ENCODE measurements around the gene STXBP2.
"Not testable (repeated sequence)": the region's sequence is repeated elsewhere in the genome, so short reads cannot be mapped to it uniquely, and the experiment has no call there.

STXBP2 gene

DNA sequence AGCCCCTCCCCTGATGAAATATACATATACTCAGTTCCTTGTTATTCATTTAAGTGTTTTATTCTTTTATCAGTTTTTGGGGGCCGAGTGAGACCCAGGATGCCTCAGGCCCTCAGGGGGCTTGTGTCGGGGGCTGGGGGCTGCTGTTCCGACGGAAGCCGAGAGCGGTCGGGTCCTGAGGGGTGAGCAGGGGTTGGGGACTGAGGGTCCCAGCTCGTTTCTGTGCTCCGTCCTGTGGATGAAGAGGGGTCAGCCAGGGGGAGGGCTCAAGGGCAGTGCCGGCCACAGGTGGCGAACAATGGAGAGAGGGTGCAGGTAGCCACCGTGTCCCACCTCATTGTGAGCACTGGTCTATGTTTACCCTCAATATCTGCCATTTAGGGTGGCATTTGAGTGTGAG, 5.3 kb upstream of the STXBP2 start:
- in situ Hi-C loops (cut with HindIII; ENCODE audit: low sequenced_read_pairs): loop anchor here (5.0 kb wide), 1 partner anchor 74 kb away; no protein-coding TSS in a partner anchor

DNA sequence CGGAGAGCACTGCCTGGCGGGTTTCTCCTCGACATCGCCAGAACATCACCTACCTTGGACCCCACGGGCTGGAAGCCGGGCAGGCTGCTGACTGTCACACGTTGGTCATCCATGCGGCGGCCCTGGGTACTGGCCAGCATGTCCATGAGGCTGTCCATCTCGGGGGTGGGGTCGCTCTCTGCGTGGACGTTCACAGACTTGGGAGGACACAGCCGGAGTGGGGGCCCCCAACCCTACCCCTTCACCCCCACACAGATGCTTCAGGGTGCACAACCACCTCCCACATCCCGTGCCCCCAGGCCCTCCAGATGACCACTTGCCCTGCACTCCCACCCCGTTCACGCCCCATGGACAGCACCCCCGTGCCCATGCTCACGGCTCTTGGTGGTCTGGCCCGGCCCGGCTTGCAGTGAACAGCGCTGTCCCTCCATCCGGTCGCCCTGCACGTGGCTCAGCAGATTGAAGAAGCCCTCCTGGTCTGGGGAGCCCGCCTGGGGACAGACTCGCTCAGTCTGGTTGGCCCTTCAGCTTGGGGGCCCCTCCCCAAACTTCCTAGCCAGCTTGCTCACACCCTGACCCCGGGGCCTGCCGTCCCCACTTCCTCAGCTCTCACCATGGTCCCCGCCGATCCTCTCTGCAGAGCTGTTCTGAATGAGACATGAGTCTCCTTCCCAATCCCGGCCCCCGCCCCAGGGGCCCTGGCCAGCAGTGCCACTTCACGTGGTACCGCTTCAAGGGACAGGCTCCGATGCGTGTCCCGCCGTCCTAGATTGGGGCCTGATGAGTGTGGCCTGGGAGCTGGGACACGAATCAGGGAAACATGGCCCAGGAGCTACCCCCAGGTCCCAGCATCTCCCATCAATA, 4.3 kb upstream of the STXBP2 start:
- in situ Hi-C loops (cut with HindIII; ENCODE audit: low sequenced_read_pairs): loop anchor here (5.0 kb wide), 1 partner anchor 75 kb away; no protein-coding TSS in a partner anchor

DNA sequence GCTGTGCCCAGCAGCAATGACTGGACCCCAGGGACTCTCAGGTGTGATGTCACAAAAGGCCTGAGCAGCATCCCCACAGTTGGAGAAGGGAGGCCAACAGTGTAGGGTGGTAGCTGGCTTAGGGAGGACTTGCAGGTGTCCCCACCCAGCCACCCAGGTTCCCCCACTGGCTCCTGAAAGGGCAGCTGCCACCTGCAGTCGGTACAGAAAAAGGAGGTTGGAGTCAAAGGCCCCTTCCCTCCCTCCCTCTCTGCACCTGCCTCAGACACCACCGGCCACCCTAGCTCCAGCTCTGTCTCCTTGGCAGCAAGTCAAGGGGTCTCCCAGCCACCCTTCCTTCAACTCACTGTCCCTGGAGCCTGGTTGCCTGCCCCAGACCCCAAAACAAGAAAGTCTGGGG, 3.2 kb upstream of the STXBP2 start, which contains the start of gene PCP2:
Gene PCP2, minus strand, starts transcription at position 22 of the 400 bp plus-strand sequence. CDS start 262 bp downstream, outside the sequence.
- in situ Hi-C loops (cut with HindIII; ENCODE audit: low sequenced_read_pairs): loop anchor here (5.0 kb wide), 1 partner anchor 76 kb away; no protein-coding TSS in a partner anchor

DNA sequence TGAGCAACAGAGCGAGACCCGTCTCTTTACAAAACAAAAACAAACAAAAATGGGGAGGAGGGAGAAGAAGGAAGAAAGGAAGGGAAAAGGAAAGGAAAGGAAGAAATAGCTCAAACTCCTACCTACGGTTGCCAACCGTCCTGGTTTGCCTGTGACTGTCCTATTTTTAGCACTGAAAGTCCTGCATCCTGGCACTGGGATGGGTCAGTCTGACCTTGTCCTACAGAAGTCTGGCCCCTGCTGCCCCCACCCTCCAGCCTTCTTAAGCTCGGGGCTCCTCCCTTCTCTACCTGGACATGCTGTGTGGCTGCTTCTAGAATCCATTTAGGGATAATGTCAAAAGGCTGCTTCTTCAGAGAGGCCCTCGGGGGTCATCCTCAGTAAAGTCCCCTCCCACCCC, 1.2 kb upstream of the STXBP2 start:
- in situ Hi-C loops (cut with HindIII; ENCODE audit: low sequenced_read_pairs): no loop called here

DNA sequence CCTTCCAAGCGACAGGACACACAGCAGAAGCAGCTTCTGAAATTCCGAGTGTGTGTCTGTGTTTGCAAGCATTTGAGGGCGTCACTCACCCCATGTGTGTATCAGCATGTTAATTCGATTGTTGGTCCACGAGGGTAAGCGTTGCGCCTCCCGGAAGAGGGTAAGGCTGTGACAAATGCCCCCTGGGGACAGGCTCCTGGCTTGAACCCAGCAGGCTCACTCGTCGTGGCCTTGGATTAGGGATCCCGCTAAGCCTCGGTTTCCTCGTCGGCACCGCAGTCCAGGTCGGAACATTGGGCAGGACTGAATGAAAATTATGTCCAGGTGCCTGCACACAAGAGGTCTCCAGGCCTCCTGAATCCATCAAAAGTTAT, 606 bp upstream of the STXBP2 start:
- in situ Hi-C loops (cut with HindIII; ENCODE audit: low sequenced_read_pairs): no loop called here

DNA sequence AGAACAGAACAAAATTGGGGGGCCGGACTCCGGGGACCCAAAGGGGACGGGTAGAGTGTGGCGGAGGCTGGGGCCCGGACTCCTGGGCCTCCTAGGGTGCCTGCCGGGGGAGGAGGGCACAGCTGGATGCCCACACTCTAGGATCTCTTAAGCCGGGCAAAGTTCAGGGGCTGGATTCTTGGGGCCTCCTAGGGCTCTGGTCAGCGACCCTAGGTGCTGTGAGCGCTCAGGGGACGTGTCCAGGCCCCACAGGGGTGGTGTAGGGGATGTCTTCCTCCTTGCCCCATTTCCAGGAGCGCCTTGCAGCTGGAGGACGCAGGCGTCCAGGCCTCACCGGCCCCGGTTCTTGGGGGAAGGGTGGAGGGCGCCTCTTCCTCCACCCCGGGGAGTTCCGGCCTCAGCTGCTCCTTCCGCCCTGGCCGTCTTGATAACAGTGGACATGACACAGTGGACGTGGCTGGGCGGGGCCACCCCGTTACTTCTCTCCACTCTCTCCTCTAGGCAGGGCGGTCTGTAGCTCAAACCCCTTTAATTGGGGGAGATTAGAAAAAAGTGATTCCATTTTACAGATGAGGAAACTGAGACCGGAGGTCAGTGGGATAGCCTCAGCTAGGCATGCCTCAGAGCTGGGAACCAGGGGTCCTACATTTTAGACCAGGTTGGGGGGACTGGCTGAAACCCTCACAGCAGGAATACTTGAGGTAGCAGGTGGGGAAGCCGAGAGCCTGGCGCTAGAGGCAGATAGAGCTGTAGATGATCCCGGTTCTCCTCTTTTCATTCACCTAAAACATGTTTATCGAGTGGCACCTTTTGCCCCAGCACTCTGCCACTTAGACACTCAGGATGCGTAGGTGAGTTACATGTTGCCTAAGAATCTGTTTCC, 705 bp downstream of the STXBP2 start:
- in situ Hi-C loops (cut with HindIII; ENCODE audit: low sequenced_read_pairs): no loop called here

DNA sequence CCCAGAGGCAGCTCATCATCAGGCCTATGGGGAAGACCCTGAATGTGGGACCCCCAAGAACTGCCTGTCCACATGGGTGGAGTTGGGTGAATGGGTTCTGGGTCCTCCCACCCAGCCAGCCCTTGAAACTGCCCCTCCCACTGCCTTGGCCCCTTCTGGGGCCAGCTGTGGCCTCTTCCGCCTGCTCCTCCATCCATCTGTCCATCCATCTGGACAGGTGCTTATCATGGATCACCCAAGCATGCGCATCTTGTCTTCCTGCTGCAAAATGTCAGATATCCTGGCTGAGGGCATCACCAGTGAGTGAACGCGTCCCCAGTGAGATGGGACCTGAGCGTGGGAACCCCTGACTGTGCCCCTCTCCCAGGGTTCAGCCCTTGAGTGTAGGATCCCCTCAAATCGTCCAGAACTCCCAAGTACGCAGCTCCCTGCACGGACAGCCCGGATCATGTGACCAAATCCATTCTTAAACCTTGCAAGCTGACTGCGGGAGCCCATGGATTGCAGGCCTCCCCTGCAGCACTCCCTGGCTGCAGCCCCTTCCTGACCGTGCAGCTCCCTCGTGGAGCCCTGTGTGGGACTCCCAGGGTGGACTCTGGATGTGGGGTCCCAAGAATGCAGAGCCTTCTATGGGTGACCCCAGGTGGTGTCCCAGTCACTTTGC, 2.0 kb downstream of the STXBP2 start:
- in situ Hi-C loops (cut with HindIII; ENCODE audit: low sequenced_read_pairs): no loop called here

DNA sequence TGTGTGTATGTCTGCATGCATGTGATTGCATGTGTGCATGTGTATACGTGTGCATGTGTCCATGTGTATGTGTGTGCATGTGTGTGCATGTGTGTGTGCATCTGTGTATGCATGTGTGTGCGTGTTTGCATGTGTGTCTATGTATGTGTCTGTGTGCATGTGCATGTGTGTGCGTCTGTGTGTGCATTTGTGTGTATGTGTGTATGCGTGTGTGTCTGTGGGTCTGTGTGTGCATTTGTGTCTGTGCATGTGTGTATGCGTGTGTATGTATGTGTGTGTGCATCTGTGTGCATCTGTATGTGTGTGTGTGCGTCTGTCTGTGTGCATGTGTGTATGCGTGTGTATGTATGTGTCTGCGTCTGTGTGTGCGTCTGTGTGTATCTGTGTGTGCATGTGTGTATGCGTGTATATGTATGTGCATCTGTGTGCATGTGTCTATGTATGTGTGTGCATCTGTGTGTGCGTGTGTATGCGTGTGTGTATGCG, 3.0 kb downstream of the STXBP2 start:
- in situ Hi-C loops (cut with HindIII; ENCODE audit: low sequenced_read_pairs): no loop called here

DNA sequence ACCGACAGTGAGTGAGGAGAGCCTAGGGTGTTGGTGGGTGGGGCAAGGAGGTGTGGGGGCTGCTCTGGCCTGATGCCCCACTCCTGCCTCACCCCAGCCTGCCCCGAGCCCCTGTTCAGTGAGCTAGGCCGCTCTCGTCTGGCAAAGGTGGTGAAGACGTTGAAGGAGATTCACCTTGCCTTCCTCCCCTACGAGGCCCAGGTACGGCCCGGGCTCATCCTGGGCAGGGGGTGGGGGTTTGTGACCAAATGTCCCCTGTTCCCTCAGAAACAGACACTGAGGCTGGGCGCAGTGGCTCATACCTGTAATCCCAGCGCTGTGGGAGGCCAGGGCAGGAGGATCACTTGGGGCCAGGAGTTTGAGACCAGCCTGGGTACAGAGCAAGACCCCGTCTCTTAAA, 3.9 kb downstream of the STXBP2 start:
- in situ Hi-C loops (cut with HindIII; ENCODE audit: low sequenced_read_pairs): no loop called here

DNA sequence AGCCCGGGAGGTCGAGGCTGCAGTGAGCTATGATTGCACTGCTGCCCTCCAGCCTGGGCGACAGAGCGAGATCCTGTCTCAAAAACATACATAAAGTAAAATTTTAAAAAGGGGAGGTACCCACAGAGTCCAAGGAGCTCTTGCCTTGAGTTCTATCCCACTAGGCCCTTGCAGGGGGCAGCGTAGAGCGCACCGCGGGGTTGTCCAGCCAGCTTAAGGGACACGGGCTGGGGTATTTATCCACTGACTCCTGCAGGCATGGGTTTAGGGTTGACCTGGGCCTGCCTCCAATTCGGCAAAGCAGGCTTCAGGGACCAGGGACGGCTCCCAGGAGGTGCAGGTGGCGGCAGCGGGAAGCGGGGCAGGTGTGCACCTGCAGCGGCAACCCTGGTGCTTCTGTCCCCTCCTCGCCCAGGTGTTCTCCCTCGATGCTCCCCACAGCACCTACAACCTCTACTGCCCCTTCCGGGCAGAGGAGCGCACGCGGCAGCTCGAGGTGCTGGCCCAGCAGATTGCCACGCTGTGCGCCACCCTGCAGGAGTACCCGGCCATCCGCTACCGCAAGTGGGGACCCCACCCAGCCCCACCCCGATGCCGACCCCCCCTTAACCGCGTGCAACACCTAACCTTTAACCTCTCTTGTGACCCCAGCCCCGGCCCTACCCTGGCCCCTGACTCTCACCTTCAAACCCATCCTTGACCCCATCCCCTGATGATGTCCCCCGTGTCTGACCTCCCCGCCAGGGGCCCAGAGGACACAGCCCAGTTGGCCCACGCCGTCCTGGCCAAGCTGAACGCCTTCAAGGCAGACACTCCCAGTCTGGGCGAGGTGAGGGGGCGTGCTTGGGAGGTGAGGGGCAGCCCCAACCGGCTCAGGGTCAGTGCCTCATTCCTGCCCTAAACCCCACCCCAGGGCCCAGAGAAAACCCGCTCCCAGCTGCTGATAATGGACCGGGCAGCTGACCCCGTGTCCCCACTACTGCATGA, 4.7 kb downstream of the STXBP2 start:
- in situ Hi-C loops (cut with HindIII; ENCODE audit: low sequenced_read_pairs): no loop called here

DNA sequence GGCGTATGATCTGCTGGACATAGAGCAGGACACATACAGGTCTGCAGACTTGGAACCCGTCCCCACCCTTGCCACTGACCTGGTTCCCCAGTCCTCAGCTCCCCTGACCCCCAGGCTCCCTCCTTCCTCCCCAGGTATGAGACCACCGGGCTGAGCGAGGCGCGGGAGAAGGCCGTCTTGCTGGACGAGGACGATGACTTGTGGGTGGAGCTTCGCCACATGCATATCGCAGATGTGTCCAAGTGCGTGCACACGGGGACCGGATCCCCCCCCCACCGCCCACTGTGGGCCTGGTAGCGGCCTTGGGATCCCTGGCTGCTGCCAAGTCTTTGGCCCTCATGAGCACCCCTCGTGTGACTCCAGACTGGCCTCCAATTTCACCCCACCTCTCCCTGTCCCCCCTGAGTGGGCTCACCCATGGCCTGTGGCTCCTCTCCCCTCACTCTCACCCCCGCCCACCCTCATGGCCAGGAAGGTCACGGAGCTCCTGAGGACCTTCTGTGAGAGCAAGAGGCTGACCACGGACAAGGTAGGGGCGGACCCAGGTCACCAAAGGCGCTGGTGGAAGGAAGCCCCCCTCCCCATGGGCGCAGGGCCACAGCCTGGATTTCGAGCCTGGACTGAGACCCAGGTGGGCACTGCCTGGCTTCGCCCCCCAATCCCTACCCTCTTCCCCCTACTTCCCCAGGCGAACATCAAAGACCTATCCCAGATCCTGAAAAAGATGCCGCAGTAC, 5.6 kb downstream of the STXBP2 start:
- in situ Hi-C loops (cut with HindIII; ENCODE audit: low sequenced_read_pairs): no loop called here

DNA sequence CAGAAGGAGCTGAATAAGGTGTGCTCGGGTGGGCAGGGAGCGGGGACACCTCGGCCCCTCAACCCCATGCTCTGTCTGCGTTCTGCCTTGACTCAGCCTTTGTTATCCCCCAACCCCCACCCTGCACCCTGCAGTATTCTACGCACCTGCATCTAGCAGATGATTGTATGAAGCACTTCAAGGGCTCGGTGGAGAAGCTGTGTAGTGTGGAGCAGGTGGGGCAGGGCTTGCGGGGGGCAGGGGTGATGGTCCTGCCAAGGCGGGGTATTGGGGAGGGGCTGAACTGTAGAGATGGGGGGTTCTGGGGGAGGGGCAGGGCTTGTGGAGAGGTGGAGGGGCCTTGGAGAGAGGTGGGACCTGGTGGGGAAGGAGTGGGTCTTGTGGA, 6.1 kb downstream of the STXBP2 start:
- in situ Hi-C loops (cut with HindIII; ENCODE audit: low sequenced_read_pairs): no loop called here

DNA sequence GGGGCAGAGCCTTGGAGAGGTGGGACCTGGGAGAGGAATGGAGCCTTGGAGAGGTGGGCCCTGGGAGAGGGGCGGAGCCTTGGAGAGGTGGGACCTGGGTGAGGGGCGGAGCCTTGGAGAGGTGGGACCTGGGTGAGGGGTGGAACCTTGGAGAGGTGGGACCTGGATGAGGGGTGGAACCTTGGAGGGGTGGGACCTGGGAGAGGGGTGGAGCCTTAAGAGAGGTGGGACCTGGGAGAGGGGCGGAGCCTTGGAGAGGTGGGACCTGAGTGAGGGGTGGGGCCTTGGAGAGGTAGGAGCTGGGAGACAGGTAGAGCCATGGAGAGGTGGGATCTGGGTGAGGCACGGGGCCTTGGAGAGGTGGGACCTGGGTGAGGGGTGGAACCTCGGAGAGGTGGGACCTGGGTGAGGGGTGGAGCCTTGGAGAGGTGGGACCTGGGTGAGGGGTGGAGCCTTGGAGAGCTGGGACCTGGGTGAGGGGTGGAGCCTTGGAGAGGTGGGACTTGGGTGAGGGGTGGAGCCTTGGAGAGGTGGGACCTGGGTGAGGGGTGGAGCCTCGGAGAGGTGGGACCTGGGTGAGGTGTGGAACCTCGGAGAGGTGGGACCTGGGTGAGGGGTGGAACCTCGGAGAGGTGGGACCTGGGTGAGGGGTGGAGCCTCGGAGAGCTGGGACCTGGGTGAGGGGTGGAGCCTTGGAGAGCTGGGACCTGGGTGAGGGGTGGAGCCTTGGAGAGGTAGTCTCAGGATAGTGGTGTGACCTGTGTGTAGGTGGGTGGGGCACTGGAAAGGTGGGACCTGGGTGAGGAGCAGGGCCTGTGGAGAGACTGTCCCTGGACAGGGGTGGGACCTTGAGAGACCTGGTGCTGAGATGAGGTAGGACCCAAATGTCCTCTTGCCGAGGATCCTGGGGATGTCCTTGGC, 7.0 kb downstream of the STXBP2 start:
- in situ Hi-C loops (cut with HindIII; ENCODE audit: low sequenced_read_pairs): not testable (repeated sequence)

DNA sequence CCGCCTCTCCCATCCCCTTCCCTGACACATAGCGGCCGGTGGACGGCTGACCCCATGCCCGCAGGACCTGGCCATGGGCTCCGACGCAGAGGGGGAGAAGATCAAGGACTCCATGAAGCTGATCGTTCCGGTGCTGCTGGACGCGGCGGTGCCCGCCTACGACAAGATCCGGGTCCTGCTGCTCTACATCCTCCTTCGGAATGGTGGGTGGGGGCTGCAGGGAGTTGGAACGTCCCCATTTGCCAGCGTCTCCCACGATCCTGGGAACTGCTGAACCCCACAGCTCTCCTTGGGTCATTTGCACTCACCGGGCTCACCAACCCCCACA, 7.6 kb downstream of the STXBP2 start:
- in situ Hi-C loops (cut with HindIII; ENCODE audit: low sequenced_read_pairs): no loop called here

DNA sequence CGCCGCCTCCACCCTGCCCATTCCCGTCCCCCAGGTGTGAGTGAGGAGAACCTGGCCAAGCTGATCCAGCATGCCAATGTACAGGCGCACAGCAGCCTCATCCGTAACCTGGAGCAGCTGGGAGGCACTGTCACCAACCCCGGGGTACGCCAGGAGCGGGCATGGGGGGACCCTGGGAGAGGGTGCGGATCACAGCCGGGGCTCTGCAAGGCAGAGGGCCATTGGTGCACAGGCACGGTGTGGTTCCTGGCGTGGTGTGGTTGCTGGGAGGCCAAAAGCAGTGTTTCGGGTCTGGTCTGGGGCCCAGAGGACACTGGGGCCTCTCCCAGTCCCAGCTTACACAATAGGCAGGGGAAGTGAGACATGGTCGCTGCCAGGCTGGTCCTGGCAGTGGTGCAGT, 8.3 kb downstream of the STXBP2 start:
- in situ Hi-C loops (cut with HindIII; ENCODE audit: low sequenced_read_pairs): no loop called here

DNA sequence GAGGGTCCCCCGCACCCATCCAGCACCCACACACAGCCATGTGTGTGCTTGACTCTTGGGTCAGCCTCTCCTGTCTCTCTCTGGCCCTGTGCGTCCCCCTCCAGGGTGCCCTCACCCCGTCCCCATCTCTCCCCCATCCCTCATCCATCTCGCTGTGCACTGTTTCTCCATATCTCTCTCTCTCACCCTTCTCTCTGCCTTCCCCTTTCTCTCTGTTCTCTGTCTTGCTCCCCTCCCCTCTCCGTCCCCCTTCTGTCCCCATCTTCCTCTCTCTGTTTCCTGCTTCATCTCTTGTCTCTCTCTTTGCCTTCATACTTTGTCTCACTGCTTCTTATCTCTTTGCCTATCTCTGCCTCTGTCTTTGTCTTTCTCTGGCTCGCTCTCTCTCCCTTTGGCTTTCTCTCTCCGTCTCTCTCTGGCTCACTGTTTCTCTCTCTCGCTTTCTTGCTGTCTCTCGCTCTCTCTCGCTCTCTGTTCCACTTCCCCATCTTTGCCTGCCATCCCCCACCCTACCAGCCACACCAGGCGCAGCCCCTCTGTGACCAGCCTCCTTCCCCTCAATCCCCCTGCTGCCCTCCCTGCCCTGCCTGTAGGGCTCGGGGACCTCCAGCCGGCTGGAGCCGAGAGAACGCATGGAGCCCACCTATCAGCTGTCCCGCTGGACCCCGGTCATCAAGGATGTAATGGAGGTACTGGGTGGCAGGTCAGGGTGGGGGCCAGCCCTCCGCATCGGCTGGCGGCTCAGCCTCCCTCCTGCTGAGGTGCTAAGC, 8.9 kb downstream of the STXBP2 start:
- in situ Hi-C loops (cut with HindIII; ENCODE audit: low sequenced_read_pairs): no loop called here

DNA sequence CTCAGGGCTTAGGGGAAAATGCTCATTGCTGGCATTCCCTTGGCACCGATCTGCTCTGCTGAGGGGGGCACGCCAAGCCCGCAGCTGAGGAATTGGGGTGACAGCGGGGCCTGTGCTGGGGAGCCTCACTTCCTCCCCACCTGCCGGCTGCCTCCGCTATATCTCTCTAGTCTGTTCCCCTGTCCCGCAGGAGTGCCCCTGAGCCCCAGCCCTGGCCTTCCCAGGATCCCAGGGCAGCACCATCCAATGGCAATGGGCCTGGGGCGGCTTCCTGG, 9.5 kb downstream of the STXBP2 start:
- in situ Hi-C loops (cut with HindIII; ENCODE audit: low sequenced_read_pairs): no loop called here

DNA sequence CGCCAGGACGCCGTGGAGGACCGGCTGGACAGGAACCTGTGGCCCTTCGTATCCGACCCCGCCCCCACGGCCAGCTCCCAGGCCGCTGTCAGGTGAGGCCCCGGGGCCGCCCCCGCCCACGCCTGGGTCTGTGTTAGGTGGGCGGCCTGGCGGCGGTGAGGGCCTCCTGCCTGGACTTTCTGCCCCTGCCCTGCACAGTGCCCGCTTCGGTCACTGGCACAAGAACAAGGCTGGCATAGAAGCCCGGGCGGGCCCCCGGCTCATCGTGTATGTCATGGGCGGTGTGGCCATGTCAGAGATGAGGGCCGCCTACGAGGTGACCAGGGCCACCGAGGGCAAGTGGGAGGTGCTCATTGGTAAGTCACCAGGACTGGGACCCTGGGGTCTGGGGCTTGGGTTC, 10.2 kb downstream of the STXBP2 start:
- in situ Hi-C loops (cut with HindIII; ENCODE audit: low sequenced_read_pairs): no loop called here

Data from endothelial cell of hepatic sinusoid (primary cell).